GM19395 (cell line): ENCODE measurements around the gene PDZD11.
"Not testable (repeated sequence)": the region's sequence is repeated elsewhere in the genome, so short reads cannot be mapped to it uniquely, and the experiment has no call there.

Source experiments
- ATAC-seq: cut with Tn5 transposase; IDR thresholded peaks from one replicate; pipeline ENCODE4 v1.9.1; 2021; ENCODE audit warnings: mild to moderate bottlenecking, moderate library complexity; ENCODE audit not compliant: unreplicated experiment

PDZD11 gene

DNA sequence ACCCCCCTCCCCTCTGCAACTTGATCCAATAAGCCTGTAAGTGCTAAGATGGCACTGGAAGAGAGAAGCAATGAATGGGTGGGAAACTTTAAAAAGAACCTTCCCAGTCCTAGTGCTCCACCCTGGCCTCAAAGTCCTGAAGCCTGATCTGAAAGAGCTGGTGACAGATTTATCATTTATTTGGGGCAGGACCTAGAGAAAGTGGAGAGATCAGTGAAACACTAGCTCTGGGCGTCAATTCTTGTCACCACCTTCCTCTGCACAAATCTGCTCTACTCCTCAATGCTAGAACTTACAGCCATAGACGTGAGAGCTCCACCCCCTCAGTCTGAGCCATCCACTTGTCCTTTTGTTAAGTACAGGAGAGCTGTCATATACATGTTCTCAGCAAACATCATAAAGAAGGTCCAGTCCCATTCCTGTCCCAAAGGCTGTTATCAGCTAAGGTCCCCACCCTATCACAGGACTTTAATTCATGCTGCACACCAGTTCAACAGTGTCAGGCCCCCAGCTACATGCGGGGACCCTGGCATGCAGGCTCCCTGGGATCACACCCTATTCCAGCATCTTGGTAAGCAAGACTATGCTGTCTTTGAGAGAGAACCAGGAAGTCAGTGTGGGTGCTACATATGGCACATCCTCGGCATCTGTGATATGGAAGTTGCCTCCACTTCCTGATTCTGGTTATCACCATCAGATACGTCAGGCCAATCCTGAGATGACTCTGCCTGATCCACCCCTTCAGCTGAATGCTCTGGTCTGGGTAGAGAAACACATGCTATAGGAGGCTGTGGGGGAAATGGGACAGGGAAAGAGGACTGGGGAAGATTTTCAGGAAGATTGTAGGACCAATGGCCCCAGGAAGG lies 32.1 kb downstream of the PDZD11 start:
- no peak for ATAC-seq

GRCh38 chrX:70255452-70255851 lies 34.3 kb downstream of the PDZD11 start:
- ATAC-seq = no peak

- ATAC-seq = no peak
Observed at GRCh38 chrX:70254909-70255308, 34.8 kb downstream of the PDZD11 start.

- ATAC-seq = no peak
Observed at GRCh38 chrX:70254063-70254400, 35.7 kb downstream of the PDZD11 start.

DNA sequence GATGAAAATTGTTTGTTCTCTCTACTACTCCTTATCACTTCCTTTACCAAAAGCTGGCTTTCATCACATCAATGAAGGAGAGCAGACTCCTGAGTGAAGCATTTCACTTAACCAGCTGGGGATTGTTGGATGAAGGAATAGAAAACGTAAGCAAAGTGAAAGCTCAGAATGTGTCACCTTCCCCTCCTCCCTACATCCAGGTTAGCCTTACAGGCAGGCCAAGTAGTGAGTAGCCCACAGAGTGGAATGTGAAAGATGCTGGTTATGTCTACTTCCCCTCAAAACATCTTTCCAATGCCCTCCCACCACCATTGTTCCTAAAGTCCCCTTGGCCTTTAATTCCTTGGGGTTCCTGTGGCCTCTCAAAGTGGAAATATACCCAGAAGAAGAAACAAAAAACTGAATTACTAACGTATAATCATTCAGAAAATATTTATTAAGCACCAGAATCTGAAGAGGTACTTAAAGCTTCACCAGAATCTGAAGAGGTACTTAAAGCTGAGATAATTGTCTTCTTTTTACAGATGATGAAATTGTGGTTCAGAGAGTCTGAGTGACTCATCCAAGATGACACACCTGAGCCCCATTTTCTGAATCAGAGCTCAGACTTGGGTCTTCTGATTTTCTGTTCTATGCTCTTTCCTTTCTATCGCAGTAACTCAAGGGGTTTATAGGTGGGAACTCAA lies 36.2 kb downstream of the PDZD11 start:
- no peak for ATAC-seq

GRCh38 chrX:70252491-70252890 lies 37.2 kb downstream of the PDZD11 start:
- no peak for ATAC-seq

DNA sequence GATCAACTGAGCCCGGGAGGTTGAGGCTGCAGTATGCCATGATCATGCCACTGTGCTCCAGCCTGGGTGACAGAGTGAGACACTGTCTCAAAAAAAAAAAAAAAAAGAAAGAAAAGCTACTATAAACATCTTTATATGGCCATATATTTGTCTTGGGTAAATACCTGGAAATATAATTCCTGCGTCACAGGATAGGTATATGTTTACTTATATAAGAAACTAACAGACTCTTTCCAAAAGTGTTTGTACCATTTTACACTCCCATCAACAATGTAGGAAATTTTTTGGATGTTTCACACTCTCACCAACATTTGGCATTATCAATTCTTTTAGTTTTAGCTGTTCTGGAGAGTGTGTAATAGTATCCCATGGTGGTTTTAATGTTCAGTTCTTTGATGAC lies 42.5 kb downstream of the PDZD11 start:
- no peak for ATAC-seq

GRCh38 chrX:70244881-70245280 lies 44.8 kb downstream of the PDZD11 start:
- ATAC-seq = no peak

- ATAC-seq = not testable (repeated sequence)
Observed at GRCh38 chrX:70243601-70244000, 46.1 kb downstream of the PDZD11 start.

DNA sequence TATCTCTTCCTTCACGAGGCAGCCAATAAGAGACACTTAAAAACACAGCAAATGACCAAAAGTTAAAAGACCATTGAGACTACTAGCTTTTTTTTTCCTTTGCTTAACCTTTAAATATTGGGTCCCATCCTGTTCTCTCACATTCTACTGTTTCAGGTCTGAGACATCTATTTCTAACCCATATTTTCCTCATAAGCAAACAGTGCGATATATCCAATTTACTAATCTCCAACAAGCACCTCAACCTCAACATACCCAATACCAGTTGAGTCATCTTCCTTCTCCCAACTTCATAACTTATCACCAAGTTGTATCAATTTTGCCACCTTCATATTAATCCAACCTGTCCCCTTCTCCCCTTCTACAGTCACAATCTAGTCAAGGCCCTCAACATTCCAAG lies 48.2 kb downstream of the PDZD11 start:
- no peak for ATAC-seq

GRCh38 chrX:70240751-70241150 lies 49.0 kb downstream of the PDZD11 start:
- no peak for ATAC-seq
